Liver (tissue), 9 donors: ENCODE data around the gene ATG2A. TPM values are rescaled to one million over a fixed set of nuclear protein-coding genes. Genes with fewer than 3 reads are reported as not detected.

Experiments
- DNase-seq: peaks from one replicate; pipeline ENCODE4 v3.0.0-alpha.2; 2017; ENCODE audit warnings: low spot score
- H3K27ac ChIP-seq, 2 donors: one replicate each; pipeline ENCODE4 v1.7.0; 2013; ENCODE audit warnings: inconsistent platforms in 2 of 2, low read length in 2 of 2, control low read depth in 1 of 2, low read depth in 1 of 2, mild to moderate bottlenecking in 1 of 2
- H3K27me3 ChIP-seq, 4 donors: one replicate each; pipeline versions ENCODE4 v1.6.1 to v1.7.0; 2013; ENCODE audit warnings: low read length in 3 of 4, inconsistent platforms in 1 of 4, mild to moderate bottlenecking in 1 of 4, moderate library complexity in 1 of 4; ENCODE audit not compliant: control insufficient read depth in 4 of 4, insufficient read depth in 4 of 4
- H3K36me3 ChIP-seq, 4 donors: one replicate each; pipeline versions ENCODE4 v1.6.1 to v1.7.0; 2013; ENCODE audit warnings: low read length in 3 of 4, mild to moderate bottlenecking in 3 of 4, low read depth in 1 of 4, moderate library complexity in 1 of 4; ENCODE audit not compliant: control insufficient read depth in 4 of 4, insufficient read depth in 3 of 4
- H3K4me1 ChIP-seq, 4 donors: one replicate each; pipeline versions ENCODE4 v1.6.1 to v1.7.0; 2013; ENCODE audit warnings: low read length in 3 of 4, mild to moderate bottlenecking in 3 of 4, moderate library complexity in 1 of 4; ENCODE audit not compliant: control insufficient read depth in 4 of 4, insufficient read depth in 4 of 4
- H3K4me3 ChIP-seq, 3 donors: one replicate each; pipeline versions ENCODE4 v1.6.1 to v1.7.0; 2013; ENCODE audit warnings: low read length in 3 of 3, control low read depth in 1 of 3, low read depth in 1 of 3, mild to moderate bottlenecking in 1 of 3
- H3K9ac ChIP-seq, 2 donors: one replicate each; pipeline ENCODE4 v1.7.0; 2013; ENCODE audit warnings: low read length in 2 of 2, mild to moderate bottlenecking in 2 of 2, moderate library complexity in 2 of 2, control low read depth in 1 of 2, low read depth in 1 of 2
- H3K9me3 ChIP-seq, 4 donors: one replicate each; pipeline versions ENCODE4 v1.6.1 to v1.7.0; 2013; ENCODE audit warnings: low read length in 3 of 4; ENCODE audit not compliant: control insufficient read depth in 4 of 4
- EGR1 ChIP-seq, 2 donors: IDR thresholded peaks; 2 replicates each; pipeline ENCODE4 v1.6.1; 2016 to 2018; ENCODE audit warnings: antibody characterized with exemption in 2 of 2, low read depth in 2 of 2
- FOXA1 ChIP-seq: IDR thresholded peaks from 2 replicates; pipeline ENCODE4 v1.6.1; 2016; ENCODE audit warnings: antibody characterized with exemption
- FOXA2 ChIP-seq: IDR thresholded peaks from 2 replicates; pipeline ENCODE4 v1.6.1; 2016; ENCODE audit warnings: antibody characterized with exemption
- GABPA ChIP-seq, 2 donors: IDR thresholded peaks in 1 of 2; conservative IDR thresholded peaks in 1 of 2; 2 replicates each; pipeline ENCODE4 v1.6.1; 2016; ENCODE audit warnings: antibody characterized with exemption in 2 of 2, mild to moderate bottlenecking in 1 of 2, moderate library complexity in 1 of 2
- HNF4A ChIP-seq, 2 donors: conservative IDR thresholded peaks; 2 replicates each; pipeline ENCODE4 v1.6.1; 2016; ENCODE audit warnings: antibody characterized with exemption in 2 of 2, mild to moderate bottlenecking in 2 of 2
- HNF4G ChIP-seq: IDR thresholded peaks from 2 replicates; pipeline ENCODE4 v1.6.1; 2016; ENCODE audit warnings: antibody characterized with exemption
- JUND ChIP-seq, 2 donors: IDR thresholded peaks; 2 replicates each; pipeline ENCODE4 v1.6.1; 2016; ENCODE audit warnings: antibody characterized with exemption in 2 of 2
- NR2F2 ChIP-seq: IDR thresholded peaks from 2 replicates; pipeline ENCODE4 v1.6.1; 2016; ENCODE audit warnings: antibody characterized with exemption
- RAD21 ChIP-seq, 2 donors: IDR thresholded peaks; 2 replicates each; pipeline ENCODE4 v1.6.1; 2016; ENCODE audit warnings: antibody characterized with exemption in 2 of 2, mild to moderate bottlenecking in 2 of 2
- RXRA ChIP-seq, 2 donors: IDR thresholded peaks; 2 replicates each; pipeline ENCODE4 v1.6.1; 2017 to 2018; ENCODE audit warnings: antibody characterized with exemption in 2 of 2, mild to moderate bottlenecking in 1 of 2
- SP1 ChIP-seq: IDR thresholded peaks from 2 replicates; pipeline ENCODE4 v1.6.1; 2018; ENCODE audit warnings: antibody characterized with exemption, mild to moderate bottlenecking
- TAF1 ChIP-seq: conservative IDR thresholded peaks from 2 replicates; pipeline ENCODE4 v1.6.1; 2016; ENCODE audit warnings: antibody characterized with exemption, mild to moderate bottlenecking
- YY1 ChIP-seq: IDR thresholded peaks from 2 replicates; pipeline ENCODE4 v1.6.1; 2016; ENCODE audit warnings: antibody characterized with exemption, mild to moderate bottlenecking
- WGBS: extraction: QIAGEN DNeasy Blood & Tissue Kit; methylation state at CpG from one replicate; pipeline ENCODE4 v1.1.7; 2013; 5-methylcytosine and 5-hydroxymethylcytosine counted together
- polyA plus RNA-seq, 2 donors: library from polyadenylated mRNA; stranded (reverse) in 1 of 2; unstranded in 1 of 2; fragments of 200-250 nt in 1 of 2; fragments of >200 nt in 1 of 2; fragmentation: Nextera tagmentation in 1 of 2; extraction: Ambion mirVana in 1 of 2; gene quantifications; one replicate each; pipeline versions ENCODE4 v1.2.1 to v1.2.3, GENCODE V29; 2013 to 2015
- total RNA-seq, 2 donors: library from RNA; depleted of rRNA; stranded (reverse); fragments of >200 nt; gene quantifications; one replicate each; pipeline ENCODE4 v1.2.3, GENCODE V29; 2014
- TF ChIP-seq, protein P1 (sequence below): IDR thresholded peaks from 2 replicates; pipeline ENCODE4 v1.6.1; 2016; ENCODE audit warnings: antibody characterized with exemption
- TF ChIP-seq, protein P2 (sequence below): IDR thresholded peaks from 2 replicates; pipeline ENCODE4 v1.6.1; 2016; ENCODE audit warnings: antibody characterized with exemption, mild to moderate bottlenecking
- TF ChIP-seq, protein P3 (sequence below): fragments of 150-350 bp; IDR thresholded peaks from 2 replicates; pipeline ENCODE4 v1.5.1; 2017; ENCODE audit warnings: improper control_type of control experiment, low read depth, low read length; ENCODE audit not compliant: missing input control
- TF ChIP-seq, protein P4 (sequence below): IDR thresholded peaks from 2 replicates; pipeline ENCODE4 v1.6.1; 2016; ENCODE audit warnings: antibody characterized with exemption
- TF ChIP-seq, protein P5 (sequence below): IDR thresholded peaks from 2 replicates; pipeline ENCODE4 v1.6.1; 2016; ENCODE audit warnings: antibody characterized with exemption
- donor health status: healthy.
- donor health status: healthy.
- donor health status: healthy.
- donor health status: healthy.
- donor health status: healthy.

The ATG2A gene
- total and polyA plus RNA-seq, 4 donors, result 15.6 to 34.1 (median 23.0) TPM

DNA sequence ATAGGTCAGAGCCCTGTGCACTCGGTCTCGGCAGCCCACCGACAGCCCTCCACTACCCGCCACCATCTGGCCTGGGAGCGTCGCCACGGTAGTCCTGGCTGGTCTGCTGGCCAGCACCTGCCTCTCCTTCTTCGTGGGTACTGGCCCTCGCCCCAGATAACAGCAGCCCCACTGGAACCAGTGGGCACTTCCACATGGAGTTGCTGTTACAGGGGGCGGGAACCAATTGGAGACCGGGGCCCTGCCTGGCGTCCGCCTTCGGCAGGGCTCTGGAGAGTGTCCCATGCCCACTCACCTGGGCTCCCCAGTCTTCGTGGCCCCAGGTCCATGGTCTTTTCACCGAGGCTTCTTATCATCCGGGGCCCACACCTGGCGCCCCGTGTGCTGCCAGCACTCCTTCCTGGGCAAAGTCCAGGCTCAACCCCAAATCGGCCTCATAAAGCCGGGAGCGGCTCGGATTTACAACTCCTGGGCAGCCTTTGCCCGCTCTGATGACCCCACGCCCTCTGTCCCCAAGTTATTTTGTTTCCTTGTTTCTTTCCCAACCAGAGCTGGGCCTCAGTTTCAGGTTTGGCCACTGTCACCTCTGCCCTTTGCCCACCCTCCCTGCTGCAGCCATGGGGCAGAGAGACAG lies 25.7 kb downstream of the ATG2A start:
- Histone ChIP-seq H3K36me3 (peaks cover 0 to 10% (median 3%) of the 10 kb centered on the region in 4 donors), H3K27me3 (no peaks in the 10 kb centered on the region), H3K4me3 (peak overlapping the region; percentile 50 to 83 (median 81)), H3K27ac (peak overlapping the region; percentile 86 to 89), H3K9me3 (no peaks in the 10 kb centered on the region), H3K9ac (peak overlapping the region; percentile 29 to 57), H3K4me1 (peaks cover 21 to 61% (median 49%) of the 10 kb centered on the region in 4 donors)
- TF ChIP-seq TAF1, result no peak
- TF ChIP-seq JUND (IDR thresholded peaks at IDR 0.05), result peak in 1 of 2 donors; percentile 53
- no peak for TF ChIP-seq FOXA2
- TF ChIP-seq, protein P1, sequence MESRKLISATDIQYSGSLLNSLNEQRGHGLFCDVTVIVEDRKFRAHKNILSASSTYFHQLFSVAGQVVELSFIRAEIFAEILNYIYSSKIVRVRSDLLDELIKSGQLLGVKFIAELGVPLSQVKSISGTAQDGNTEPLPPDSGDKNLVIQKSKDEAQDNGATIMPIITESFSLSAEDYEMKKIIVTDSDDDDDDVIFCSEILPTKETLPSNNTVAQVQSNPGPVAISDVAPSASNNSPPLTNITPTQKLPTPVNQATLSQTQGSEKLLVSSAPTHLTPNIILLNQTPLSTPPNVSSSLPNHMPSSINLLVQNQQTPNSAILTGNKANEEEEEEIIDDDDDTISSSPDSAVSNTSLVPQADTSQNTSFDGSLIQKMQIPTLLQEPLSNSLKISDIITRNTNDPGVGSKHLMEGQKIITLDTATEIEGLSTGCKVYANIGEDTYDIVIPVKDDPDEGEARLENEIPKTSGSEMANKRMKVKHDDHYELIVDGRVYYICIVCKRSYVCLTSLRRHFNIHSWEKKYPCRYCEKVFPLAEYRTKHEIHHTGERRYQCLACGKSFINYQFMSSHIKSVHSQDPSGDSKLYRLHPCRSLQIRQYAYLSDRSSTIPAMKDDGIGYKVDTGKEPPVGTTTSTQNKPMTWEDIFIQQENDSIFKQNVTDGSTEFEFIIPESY, result peak; percentile 73
- TF ChIP-seq GABPA (IDR thresholded peaks at IDR 0.05 in 1 of 2, conservative IDR thresholded peaks at IDR 0.05 in 1 of 2), result peak in 1 of 2 donors; percentile 45
- TF ChIP-seq, protein P2, sequence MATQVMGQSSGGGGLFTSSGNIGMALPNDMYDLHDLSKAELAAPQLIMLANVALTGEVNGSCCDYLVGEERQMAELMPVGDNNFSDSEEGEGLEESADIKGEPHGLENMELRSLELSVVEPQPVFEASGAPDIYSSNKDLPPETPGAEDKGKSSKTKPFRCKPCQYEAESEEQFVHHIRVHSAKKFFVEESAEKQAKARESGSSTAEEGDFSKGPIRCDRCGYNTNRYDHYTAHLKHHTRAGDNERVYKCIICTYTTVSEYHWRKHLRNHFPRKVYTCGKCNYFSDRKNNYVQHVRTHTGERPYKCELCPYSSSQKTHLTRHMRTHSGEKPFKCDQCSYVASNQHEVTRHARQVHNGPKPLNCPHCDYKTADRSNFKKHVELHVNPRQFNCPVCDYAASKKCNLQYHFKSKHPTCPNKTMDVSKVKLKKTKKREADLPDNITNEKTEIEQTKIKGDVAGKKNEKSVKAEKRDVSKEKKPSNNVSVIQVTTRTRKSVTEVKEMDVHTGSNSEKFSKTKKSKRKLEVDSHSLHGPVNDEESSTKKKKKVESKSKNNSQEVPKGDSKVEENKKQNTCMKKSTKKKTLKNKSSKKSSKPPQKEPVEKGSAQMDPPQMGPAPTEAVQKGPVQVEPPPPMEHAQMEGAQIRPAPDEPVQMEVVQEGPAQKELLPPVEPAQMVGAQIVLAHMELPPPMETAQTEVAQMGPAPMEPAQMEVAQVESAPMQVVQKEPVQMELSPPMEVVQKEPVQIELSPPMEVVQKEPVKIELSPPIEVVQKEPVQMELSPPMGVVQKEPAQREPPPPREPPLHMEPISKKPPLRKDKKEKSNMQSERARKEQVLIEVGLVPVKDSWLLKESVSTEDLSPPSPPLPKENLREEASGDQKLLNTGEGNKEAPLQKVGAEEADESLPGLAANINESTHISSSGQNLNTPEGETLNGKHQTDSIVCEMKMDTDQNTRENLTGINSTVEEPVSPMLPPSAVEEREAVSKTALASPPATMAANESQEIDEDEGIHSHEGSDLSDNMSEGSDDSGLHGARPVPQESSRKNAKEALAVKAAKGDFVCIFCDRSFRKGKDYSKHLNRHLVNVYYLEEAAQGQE, result peak; percentile 51
- peak; percentile 71 for TF ChIP-seq SP1
- TF ChIP-seq RXRA (IDR thresholded peaks at IDR 0.05), result peak; percentile 82 to 92
- TF ChIP-seq, protein P3, sequence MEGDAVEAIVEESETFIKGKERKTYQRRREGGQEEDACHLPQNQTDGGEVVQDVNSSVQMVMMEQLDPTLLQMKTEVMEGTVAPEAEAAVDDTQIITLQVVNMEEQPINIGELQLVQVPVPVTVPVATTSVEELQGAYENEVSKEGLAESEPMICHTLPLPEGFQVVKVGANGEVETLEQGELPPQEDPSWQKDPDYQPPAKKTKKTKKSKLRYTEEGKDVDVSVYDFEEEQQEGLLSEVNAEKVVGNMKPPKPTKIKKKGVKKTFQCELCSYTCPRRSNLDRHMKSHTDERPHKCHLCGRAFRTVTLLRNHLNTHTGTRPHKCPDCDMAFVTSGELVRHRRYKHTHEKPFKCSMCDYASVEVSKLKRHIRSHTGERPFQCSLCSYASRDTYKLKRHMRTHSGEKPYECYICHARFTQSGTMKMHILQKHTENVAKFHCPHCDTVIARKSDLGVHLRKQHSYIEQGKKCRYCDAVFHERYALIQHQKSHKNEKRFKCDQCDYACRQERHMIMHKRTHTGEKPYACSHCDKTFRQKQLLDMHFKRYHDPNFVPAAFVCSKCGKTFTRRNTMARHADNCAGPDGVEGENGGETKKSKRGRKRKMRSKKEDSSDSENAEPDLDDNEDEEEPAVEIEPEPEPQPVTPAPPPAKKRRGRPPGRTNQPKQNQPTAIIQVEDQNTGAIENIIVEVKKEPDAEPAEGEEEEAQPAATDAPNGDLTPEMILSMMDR, result no peak
- TF ChIP-seq, protein P4, sequence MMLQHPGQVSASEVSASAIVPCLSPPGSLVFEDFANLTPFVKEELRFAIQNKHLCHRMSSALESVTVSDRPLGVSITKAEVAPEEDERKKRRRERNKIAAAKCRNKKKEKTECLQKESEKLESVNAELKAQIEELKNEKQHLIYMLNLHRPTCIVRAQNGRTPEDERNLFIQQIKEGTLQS, result no peak
- no peak for TF ChIP-seq FOXA1
- TF ChIP-seq YY1, result peak; percentile 73
- TF ChIP-seq RAD21 (IDR thresholded peaks at IDR 0.05), result peak; percentile 30 to 33
- TF ChIP-seq EGR1 (IDR thresholded peaks at IDR 0.05; ENCODE audit: low read depth in 2 of 2), result peak in 1 of 2 donors; percentile 65
- TF ChIP-seq, protein P5, sequence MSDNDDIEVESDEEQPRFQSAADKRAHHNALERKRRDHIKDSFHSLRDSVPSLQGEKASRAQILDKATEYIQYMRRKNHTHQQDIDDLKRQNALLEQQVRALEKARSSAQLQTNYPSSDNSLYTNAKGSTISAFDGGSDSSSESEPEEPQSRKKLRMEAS, result peak; percentile 85
- peak; percentile 57 for TF ChIP-seq NR2F2
- TF ChIP-seq HNF4G, result peak; percentile 57
- TF ChIP-seq HNF4A (conservative IDR thresholded peaks at IDR 0.05), result peak; percentile 88 to 96
- WGBS, result 33% methylated on average over 25 of the region's 25 CpGs
- DNase-seq, result no peak
